Naive B cell (primary cell): Measurements from ENCODE around the gene METTL22. TPM values are rescaled to one million over a fixed set of nuclear protein-coding genes. Genes with fewer than 3 reads are reported as not detected.

ENCODE experiments used
- ATAC-seq, 2 donors: fragments of 150-1000 bp; cut with Tn5 transposase; 2 replicates each; pipeline ENCODE4 v1.10.0; 2021; ENCODE audit warnings: low read depth in 2 of 2, mild to moderate bottlenecking in 2 of 2, moderate library complexity in 2 of 2
- DNase-seq: peaks from one replicate; pipeline ENCODE4 v3.0.0; 2022
- H3K27ac Mint-ChIP-seq, 6 donors: one replicate each; pipeline ENCODE4 v1.8.0; 2020 to 2022; ENCODE audit warnings: mild to moderate bottlenecking in 6 of 6, mixed read lengths in 6 of 6, moderate library complexity in 5 of 6, inconsistent platforms in 2 of 6
- H3K27me3 Mint-ChIP-seq, 3 donors: one replicate each; pipeline ENCODE4 v1.8.0; 2021 to 2022; ENCODE audit warnings: mixed read lengths in 3 of 3, mild to moderate bottlenecking in 1 of 3
- H3K36me3 Mint-ChIP-seq, 2 donors: one replicate each; pipeline ENCODE4 v1.8.0; 2020 to 2022; ENCODE audit warnings: mixed read lengths in 2 of 2, inconsistent platforms in 1 of 2, mild to moderate bottlenecking in 1 of 2
- H3K4me1 Mint-ChIP-seq, 3 donors: one replicate each; pipeline ENCODE4 v1.8.0; 2020 to 2022; ENCODE audit warnings: mixed read lengths in 3 of 3, inconsistent platforms in 1 of 3, mild to moderate bottlenecking in 1 of 3, moderate library complexity in 1 of 3
- H3K4me3 Mint-ChIP-seq, 8 donors: one replicate each; pipeline ENCODE4 v1.8.0; 2020 to 2022; ENCODE audit warnings: mild to moderate bottlenecking in 8 of 8, mixed read lengths in 8 of 8, moderate library complexity in 8 of 8, inconsistent platforms in 2 of 8
- H3K9me3 Mint-ChIP-seq, 7 donors: one replicate each; pipeline ENCODE4 v1.8.0; 2020 to 2022; ENCODE audit warnings: mixed read lengths in 7 of 7, mild to moderate bottlenecking in 5 of 7, inconsistent platforms in 2 of 7, moderate library complexity in 1 of 7
- polyA plus RNA-seq, 6 donors: library from polyadenylated mRNA; unstranded; fragments of 300-500 nt; fragmentation: Illumina TruSeq; gene quantifications; one replicate each; pipeline ENCODE4 v1.2.3, GENCODE V29; 2021; ENCODE audit warnings: low read depth in 6 of 6

Gene METTL22
- polyA plus RNA-seq, 6 donors from 2014 or later: 8.3 to 20.7 (median 13.7) TPM

DNA sequence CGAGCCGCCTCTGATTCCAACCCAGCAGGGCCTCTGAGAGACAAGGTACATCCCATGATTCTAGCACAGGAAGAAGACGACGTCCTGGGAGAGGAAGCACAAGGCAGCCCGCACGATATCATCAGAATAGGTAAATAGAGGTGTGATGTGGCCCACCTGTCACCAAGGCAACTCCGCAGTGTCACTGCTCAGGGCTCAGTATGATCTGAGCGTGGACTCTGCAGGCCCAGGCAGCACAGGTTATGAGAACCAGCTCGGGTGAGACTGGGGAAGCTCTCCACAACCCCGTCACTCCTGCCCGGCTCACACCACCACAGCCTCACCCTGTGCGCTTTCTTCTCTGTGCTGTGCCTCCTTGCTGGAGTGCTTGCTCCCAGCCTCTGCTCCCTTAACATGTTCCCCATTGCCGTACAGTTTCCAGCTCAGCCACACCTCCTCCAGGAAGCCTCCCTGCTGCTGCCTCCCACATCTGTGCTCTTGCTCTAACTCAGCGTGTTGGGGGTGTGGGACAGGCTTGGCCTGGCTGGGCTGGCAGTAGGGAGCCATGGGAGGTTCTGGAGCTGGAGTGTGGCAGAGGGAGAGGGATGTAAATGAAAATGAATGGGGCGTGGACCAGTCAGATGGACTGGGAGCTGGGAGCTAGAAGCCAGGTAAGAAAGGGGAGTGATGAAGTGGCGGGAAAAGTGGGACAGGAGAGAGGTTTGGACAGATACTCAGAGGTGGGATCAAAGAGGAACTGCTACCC is 7.7 kb downstream of the METTL22 start:
- Mint-ChIP-seq H3K4me1 (peaks cover 18 to 23% (median 20%) of the 10 kb centered on the region in 3 donors), H3K36me3 (peaks cover 23 to 27% of the 10 kb centered on the region in 2 donors), H3K4me3 (peak overlapping the region in 1 of 8 donors; percentile 69), H3K9me3 (no peaks in the 10 kb centered on the region), H3K27me3 (no peaks in the 10 kb centered on the region), H3K27ac (no peak overlapping the region)
- DNase-seq (no peak), ATAC-seq (no peak)

DNA sequence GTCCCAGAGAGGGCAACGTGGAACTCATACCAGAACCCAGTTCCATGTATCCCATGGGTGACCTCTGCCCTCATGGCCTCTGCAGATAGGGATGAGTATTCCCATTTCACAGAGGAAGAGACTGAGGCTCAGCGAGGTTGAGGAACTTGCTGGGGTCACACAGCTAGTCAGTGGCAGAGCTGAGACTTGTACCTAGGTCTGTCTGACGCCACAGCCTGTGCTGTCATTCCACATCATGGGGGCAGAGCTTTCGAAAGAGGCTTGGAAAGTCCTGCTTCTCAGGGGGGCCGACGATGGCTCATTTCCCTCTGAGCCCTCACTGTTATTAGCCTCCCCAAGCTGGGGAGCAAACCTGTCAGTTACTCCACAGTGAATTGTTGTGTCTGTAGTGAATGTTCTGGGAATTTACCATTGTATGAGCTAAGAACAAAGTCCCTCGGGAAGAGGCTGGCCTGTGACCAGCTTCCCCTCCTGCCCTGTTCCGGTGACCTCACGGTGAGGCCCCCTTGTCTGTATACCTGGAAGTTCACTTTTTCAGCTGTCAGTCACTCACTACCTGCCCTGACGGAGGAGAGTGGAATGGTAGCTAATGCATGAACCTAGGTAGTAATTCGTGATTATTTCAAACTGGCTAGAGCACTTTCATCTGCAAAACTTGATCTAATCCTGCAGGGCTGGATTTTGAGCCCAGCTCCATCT is 8.9 kb downstream of the METTL22 start:
- H3K4me3 Mint-ChIP-seq: no peak overlapping the region
- H3K27me3 Mint-ChIP-seq: no peaks in the 10 kb centered on the region
- peaks cover 14 to 20% (median 18%) of the 10 kb centered on the region in 3 donors for H3K4me1 Mint-ChIP-seq
- peak overlapping the region in 1 of 6 donors; percentile 14 for H3K27ac Mint-ChIP-seq
- H3K9me3 Mint-ChIP-seq: no peaks in the 10 kb centered on the region
- peaks cover 23 to 27% of the 10 kb centered on the region in 2 donors for H3K36me3 Mint-ChIP-seq
- ATAC-seq: no peak
- no peak for DNase-seq

DNA sequence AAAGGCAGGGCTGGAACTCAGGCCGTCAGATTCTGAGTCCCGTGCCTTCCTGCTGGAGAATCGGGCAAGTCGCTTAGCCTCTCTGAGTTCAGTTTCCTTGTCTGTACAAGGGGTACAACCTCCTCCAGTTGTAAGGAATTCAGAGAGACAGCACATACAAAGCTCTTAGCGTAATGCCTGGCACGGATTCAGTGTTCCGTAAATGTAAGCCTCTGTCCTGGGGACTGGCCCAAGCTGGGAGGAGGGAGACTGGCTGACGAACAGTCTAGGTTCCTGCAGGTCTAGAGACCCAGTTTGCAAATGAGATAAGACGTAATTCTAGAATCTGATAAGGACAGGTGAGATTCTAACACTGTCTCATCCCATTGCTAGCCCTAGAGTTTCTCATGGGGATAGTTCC is 9.9 kb downstream of the METTL22 start:
- peaks cover 14 to 18% (median 15%) of the 10 kb centered on the region in 3 donors for H3K4me1 Mint-ChIP-seq
- peaks cover 23 to 30% of the 10 kb centered on the region in 2 donors for H3K36me3 Mint-ChIP-seq
- DNase-seq (no peak), ATAC-seq (no peak)
- no peak overlapping the region for H3K4me3 Mint-ChIP-seq
- H3K27me3 Mint-ChIP-seq: no peaks in the 10 kb centered on the region
- no peak overlapping the region for H3K27ac Mint-ChIP-seq
- H3K9me3 Mint-ChIP-seq: no peaks in the 10 kb centered on the region

DNA sequence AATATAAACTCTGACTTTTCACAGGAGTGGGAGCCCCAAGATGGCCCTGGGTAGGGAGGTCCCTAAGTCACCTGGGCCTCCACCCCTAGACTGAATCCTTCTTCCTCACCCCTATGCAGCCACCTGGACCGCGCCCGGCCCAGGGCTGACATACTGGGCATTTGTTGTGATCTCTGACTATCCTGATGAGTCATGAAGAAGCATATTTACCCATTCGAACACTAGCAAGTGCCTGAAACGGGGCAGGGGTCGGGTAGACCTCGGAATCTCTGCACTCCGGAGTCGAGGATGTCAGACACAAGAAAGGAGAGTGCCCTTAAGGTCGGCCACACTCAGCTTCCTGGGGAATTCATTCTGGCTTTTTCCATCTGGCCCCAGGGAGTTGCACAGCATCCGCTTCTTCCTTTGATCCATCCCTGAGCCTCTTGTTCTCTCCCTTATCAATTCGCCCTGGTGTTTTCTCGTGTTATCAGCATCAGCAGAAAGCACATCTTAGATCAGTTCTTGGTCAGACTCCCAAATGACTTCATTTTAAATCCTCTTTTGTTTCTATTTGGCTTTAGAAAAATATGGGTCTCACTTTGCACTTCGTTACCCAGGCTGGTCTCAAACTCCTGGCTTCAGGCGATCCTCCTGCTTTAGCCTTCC is 10.4 kb downstream of the METTL22 start:
- Mint-ChIP-seq H3K27ac (peak overlapping the region in 2 of 6 donors; percentile 14 to 67), H3K9me3 (no peaks in the 10 kb centered on the region), H3K4me3 (no peak overlapping the region), H3K27me3 (no peaks in the 10 kb centered on the region), H3K36me3 (peaks cover 22 to 31% of the 10 kb centered on the region in 2 donors), H3K4me1 (peaks cover 14 to 16% (median 15%) of the 10 kb centered on the region in 3 donors)
- ATAC-seq (no peak), DNase-seq (no peak)

DNA sequence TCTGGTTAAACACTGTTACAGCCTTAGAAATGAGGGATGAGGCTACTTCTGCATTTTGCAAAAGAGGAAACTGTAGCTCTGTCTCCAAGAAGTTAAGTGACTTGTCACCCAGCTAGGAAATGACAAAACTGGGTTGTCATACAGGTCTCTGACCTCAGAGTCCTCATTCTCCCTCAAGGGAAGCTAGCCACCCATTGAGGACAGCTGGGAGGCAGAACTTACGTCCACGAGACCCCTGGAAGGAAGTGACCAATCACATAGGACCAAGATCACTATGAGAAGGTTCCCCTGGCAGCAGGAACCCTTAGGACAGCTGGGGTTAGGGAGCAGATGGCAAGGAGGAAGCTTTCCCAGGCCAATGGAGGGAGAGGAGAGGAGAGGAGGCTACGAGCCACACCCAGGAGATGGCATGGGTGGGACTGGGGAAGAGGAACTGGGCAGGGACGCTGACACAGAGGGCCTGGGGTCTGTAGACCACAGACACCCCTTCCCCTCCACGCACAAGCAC is 11.2 kb downstream of the METTL22 start:
- H3K9me3 Mint-ChIP-seq: no peaks in the 10 kb centered on the region
- no peak overlapping the region for H3K4me3 Mint-ChIP-seq
- H3K27me3 Mint-ChIP-seq: no peaks in the 10 kb centered on the region
- H3K4me1 Mint-ChIP-seq: peaks cover 12 to 15% (median 14%) of the 10 kb centered on the region in 3 donors
- H3K36me3 Mint-ChIP-seq: peaks cover 16 to 27% of the 10 kb centered on the region in 2 donors
- DNase-seq (no peak), ATAC-seq (peak; percentile 30 to 49)
- peak overlapping the region in 3 of 6 donors; percentile 14 to 75 (median 67) for H3K27ac Mint-ChIP-seq

DNA sequence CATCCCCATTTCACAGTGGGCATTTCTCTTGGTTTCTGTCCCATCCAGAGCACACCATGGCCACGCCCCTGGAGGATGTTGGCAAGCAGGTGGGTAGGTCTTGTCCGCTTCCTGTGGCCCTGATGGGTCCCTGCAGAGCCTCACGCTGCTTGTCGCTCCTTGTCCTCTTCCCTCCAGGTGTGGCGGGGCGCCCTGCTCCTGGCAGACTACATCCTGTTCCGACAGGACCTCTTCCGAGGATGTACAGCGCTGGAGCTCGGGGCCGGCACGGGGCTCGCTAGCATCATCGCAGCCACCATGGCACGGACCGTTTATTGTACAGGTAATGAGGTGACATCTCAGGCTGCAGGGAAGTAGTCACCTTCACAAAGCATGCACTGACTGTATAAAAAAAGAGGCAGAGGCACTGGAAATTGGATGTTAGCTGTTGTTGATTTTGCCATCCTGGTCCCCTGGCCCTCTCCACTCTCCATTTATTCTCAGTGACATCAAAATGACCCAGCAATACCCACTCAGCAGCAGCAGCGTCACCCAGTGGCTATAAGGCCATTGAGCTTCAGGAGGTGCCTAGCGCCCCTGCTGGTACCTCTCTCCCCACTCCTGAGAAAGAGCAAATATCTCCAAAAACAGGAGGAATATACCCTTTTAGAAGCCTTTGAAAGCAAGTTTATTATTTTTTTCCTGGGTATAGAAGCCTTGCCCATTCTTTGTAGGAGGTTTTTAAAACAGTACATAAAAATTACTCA is 13.7 kb downstream of the METTL22 start:
- Mint-ChIP-seq H3K27me3 (no peaks in the 10 kb centered on the region), H3K4me3 (peak overlapping the region in 1 of 8 donors; percentile 15), H3K9me3 (no peaks in the 10 kb centered on the region), H3K27ac (peak overlapping the region in 1 of 6 donors; percentile 85), H3K4me1 (peaks cover 5 to 14% (median 6%) of the 10 kb centered on the region in 3 donors), H3K36me3 (peaks cover 0 to 23% of the 10 kb centered on the region in 2 donors)
- no peak for DNase-seq
- ATAC-seq: no peak

DNA sequence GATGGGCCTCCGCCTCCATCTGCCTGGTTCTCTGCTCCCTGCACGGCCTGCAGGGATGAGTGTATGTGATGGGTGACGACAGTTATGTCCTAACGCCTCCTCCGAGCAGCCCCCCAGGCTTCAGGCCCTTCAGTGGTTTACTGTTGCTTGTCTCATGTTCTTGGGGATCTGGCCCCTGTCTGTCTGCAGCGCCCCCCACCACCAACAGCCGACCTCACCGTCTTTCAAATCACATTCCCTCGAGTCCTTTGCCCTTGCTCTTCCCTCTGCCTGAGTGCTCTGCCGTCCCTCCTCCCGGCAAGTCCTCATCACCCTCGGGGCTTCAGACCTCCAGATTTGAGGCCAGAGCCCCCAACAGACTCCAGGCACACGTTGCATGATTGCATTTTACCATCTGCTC is 18.2 kb downstream of the METTL22 start:
- no peak for ATAC-seq
- peaks cover 24 to 46% of the 10 kb centered on the region in 2 donors for H3K36me3 Mint-ChIP-seq
- H3K4me1 Mint-ChIP-seq: peaks cover 1 to 7% (median 6%) of the 10 kb centered on the region in 3 donors
- no peaks in the 10 kb centered on the region for H3K27me3 Mint-ChIP-seq
- no peak overlapping the region for H3K4me3 Mint-ChIP-seq
- no peak for DNase-seq
- peak overlapping the region in 1 of 6 donors; percentile 79 for H3K27ac Mint-ChIP-seq
- no peaks in the 10 kb centered on the region for H3K9me3 Mint-ChIP-seq

DNA sequence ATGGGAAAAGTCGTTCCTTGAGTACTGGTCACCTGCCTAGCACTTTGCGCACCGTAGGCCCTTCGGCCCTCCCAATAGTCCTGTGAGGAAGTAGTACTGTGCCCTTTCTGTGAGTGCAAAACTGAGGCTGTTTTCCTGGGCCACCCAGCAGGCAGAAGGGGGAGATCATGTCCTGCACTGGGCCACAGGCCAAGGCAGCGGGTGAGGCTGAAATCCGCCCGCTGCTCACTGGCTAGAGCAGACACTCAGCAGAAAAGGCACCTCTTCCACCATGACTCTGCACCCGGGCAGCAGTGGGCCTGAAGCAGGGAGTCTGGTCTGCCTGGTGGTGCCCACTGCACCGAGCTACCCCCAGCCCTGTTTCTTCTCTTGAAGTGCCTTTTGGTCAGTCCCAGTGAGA is 20.2 kb downstream of the METTL22 start:
- H3K27me3 Mint-ChIP-seq: no peaks in the 10 kb centered on the region
- no peaks in the 10 kb centered on the region for H3K9me3 Mint-ChIP-seq
- no peak overlapping the region for H3K4me3 Mint-ChIP-seq
- DNase-seq (no peak), ATAC-seq (no peak)
- peak overlapping the region in 2 of 6 donors; percentile 41 to 65 for H3K27ac Mint-ChIP-seq
- H3K4me1 Mint-ChIP-seq: peaks cover 6 to 15% (median 11%) of the 10 kb centered on the region in 3 donors
- peaks cover 38 to 57% of the 10 kb centered on the region in 2 donors for H3K36me3 Mint-ChIP-seq

DNA sequence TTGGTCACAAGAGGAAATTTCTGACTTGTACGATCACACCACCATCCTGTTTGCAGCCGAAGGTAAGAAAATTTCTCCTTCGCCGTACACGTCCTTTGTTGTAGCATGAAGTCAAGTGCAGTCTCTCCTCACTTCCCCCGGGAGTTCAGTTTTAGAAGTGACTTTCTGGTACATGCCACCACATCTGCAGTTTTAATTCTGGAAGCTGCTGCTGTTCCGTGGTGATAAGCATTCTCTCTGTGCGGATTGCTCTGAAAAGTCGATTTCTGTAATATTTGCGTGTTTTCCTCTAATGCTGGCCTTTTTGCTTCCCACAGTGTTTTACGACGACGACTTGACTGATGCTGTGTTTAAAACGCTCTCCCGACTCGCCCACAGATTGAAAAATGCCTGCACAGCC is 20.6 kb downstream of the METTL22 start:
- Mint-ChIP-seq H3K36me3 (peaks cover 42 to 60% of the 10 kb centered on the region in 2 donors), H3K4me3 (no peak overlapping the region), H3K9me3 (no peaks in the 10 kb centered on the region), H3K27ac (peak overlapping the region in 3 of 6 donors; percentile 11 to 65 (median 33)), H3K27me3 (no peaks in the 10 kb centered on the region), H3K4me1 (peaks cover 6 to 17% (median 11%) of the 10 kb centered on the region in 3 donors)
- ATAC-seq (no peak), DNase-seq (no peak)

DNA sequence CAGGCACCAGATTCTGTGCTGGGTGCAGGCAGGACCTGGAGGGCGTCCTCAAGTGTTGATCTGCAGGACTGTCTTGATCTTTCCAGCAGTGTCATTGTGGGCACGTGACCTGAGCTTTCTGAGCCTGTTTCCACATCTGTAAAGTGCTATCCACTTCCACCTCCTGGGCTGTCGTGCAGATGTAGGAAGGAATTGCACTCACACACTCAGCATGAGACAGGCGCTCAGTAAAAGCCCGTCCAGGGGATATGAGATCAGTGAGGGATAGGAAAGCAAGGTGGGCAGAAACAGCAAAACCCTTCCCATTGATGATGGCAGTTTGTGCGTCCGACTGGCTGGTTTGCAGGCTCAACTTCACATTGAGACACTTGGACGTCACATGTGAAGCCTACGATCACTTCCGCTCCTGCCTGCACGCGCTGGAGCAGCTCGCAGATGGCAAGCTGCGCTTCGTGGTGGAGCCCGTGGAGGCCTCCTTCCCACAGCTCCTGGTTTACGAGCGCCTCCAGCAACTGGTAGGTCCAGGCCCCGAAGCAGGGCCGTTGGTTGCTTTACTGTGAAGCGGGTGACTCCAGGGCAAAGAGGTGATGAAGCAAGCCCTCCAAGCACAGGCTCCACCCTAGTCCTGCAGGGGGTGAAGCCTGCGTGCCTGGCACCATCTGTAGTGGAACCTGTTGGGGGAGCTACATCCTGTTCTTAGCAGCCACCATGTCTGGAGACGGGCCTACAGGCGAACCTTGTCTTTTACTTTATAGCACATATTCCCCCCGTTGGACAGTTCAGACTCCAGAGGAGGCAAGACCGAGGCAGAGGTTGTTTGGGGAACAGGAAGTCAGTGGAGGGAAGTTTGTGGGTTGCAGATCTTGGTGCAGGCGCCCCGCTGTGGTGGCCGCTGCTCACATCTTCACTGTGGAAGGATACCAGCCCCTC is 23.0 kb downstream of the METTL22 start:
- peaks cover 6 to 17% (median 11%) of the 10 kb centered on the region in 3 donors for H3K4me1 Mint-ChIP-seq
- DNase-seq (no peak), ATAC-seq (peak; percentile 51 to 63)
- peak overlapping the region in 5 of 6 donors; percentile 16 to 85 (median 49) for H3K27ac Mint-ChIP-seq
- no peaks in the 10 kb centered on the region for H3K9me3 Mint-ChIP-seq
- H3K4me3 Mint-ChIP-seq: peak overlapping the region in 1 of 8 donors; percentile 75
- H3K36me3 Mint-ChIP-seq: peaks cover 46 to 65% of the 10 kb centered on the region in 2 donors
- H3K27me3 Mint-ChIP-seq: no peaks in the 10 kb centered on the region

DNA sequence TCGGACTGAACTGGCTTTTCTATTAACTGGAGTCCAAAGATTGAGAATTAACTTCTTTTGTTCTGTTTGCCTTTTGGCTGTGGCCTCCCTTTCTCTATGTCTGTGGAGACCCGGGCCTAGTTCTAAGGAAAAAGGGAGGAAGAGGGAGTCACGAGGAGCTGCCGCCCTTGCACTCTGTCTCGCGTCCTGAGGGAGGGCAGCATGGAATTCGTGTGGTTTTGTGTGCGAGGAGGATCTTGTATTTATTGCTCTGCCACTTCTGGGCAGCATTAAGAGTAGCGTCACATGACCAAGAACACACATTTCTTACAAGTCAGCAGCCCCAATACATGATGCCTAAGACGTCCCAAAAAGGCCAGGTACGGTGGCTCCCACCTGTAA is 23.6 kb downstream of the METTL22 start:
- Mint-ChIP-seq H3K27me3 (no peaks in the 10 kb centered on the region), H3K36me3 (peaks cover 46 to 58% of the 10 kb centered on the region in 2 donors), H3K27ac (peak overlapping the region in 4 of 6 donors; percentile 16 to 79 (median 39)), H3K4me1 (peaks cover 6 to 17% (median 11%) of the 10 kb centered on the region in 3 donors), H3K9me3 (no peaks in the 10 kb centered on the region), H3K4me3 (no peak overlapping the region)
- no peak for DNase-seq
- no peak for ATAC-seq

DNA sequence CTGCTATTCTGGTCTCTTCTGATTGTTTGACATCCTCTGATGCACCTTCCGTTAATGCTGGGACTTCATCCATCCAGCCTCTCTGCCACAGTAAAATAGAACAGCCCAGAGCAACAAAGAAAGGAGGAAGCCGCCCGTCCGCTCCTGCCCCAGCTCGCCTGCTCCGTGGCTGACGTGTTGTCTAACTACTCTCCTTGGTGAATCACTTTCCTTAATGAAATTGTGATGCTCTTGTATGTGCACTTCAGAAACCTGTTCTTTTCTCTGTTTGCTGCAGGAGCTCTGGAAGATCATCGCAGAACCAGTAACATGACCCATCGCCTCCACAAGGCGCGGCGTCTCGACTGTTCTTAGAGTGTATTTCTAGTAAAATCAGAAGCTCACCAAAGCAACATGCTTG is 24.3 kb downstream of the METTL22 start:
- Mint-ChIP-seq H3K9me3 (no peaks in the 10 kb centered on the region), H3K4me1 (peaks cover 6 to 17% (median 11%) of the 10 kb centered on the region in 3 donors), H3K4me3 (no peak overlapping the region), H3K27ac (peak overlapping the region in 3 of 6 donors; percentile 2 to 11 (median 10)), H3K27me3 (no peaks in the 10 kb centered on the region), H3K36me3 (peaks cover 46 to 57% of the 10 kb centered on the region in 2 donors)
- ATAC-seq (no peak), DNase-seq (no peak)
